Central memory CD8-positive, alpha-beta T cell (primary cell): Measurements from ENCODE around the gene METTL13.
"Not testable (repeated sequence)": the region's sequence is repeated elsewhere in the genome, so short reads cannot be mapped to it uniquely, and the experiment has no call there.

ENCODE experiments used
- ATAC-seq: fragments of 150-1000 bp; cut with Tn5 transposase; replicated peaks from 2 replicates; pipeline ENCODE4 v1.10.0; 2022; ENCODE audit warnings: mild to moderate bottlenecking, moderate FRiP score, moderate number of reproducible peaks; ENCODE audit not compliant: poor library complexity, severe bottlenecking; ENCODE audit errors: extremely low read depth
- DNase-seq, 2 donors: peaks; one replicate each; pipeline ENCODE4 v3.0.0; 2021; ENCODE audit warnings: low spot score in 2 of 2
- H3K27ac Mint-ChIP-seq: one replicate; pipeline ENCODE4 v1.8.0; 2022; ENCODE audit warnings: low read depth, mild to moderate bottlenecking, moderate library complexity, mixed read lengths
- H3K27me3 Mint-ChIP-seq: one replicate; pipeline ENCODE4 v1.8.0; 2022; ENCODE audit warnings: mixed read lengths
- H3K36me3 Mint-ChIP-seq: one replicate; pipeline ENCODE4 v1.8.0; 2022; ENCODE audit warnings: mild to moderate bottlenecking, moderate library complexity, mixed read lengths; ENCODE audit not compliant: insufficient read depth
- H3K4me1 Mint-ChIP-seq: one replicate; pipeline ENCODE4 v1.8.0; 2022; ENCODE audit warnings: mixed read lengths
- H3K4me3 Mint-ChIP-seq: one replicate; pipeline ENCODE4 v1.8.0; 2022; ENCODE audit warnings: mild to moderate bottlenecking, moderate library complexity, mixed read lengths
- H3K9me3 Mint-ChIP-seq: one replicate; pipeline ENCODE4 v1.8.0; 2022; ENCODE audit warnings: mixed read lengths

METTL13 gene

DNA sequence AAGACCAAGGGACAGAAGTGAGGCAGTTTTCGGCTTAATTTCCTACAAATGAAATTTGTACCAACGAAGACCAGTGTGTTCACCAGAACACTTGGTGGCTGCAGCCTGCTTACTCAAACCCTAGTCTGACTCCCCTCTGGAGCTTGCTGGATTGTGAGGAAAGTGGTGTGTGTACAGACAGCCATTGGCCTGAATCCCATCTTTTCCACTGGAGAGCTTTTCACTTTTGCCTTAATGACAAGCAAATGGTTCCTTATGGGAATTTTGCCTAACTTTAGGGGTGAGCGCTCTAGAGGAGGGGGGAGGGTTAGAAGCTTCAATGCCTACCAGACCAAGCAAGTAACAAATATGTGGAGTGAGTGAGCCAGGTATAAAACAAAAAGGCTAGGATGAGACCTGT lies 17.3 kb downstream of the METTL13 start:
- no peak for ATAC-seq
- DNase-seq, result no peak
- H3K4me1 Mint-ChIP-seq, result peaks cover 7% of the 10 kb centered on the region
- no peaks in the 10 kb centered on the region for H3K27me3 Mint-ChIP-seq
- no peak overlapping the region for H3K27ac Mint-ChIP-seq
- H3K9me3 Mint-ChIP-seq, result no peaks in the 10 kb centered on the region
- no peak overlapping the region for H3K4me3 Mint-ChIP-seq
- peaks cover 20% of the 10 kb centered on the region for H3K36me3 Mint-ChIP-seq

DNA sequence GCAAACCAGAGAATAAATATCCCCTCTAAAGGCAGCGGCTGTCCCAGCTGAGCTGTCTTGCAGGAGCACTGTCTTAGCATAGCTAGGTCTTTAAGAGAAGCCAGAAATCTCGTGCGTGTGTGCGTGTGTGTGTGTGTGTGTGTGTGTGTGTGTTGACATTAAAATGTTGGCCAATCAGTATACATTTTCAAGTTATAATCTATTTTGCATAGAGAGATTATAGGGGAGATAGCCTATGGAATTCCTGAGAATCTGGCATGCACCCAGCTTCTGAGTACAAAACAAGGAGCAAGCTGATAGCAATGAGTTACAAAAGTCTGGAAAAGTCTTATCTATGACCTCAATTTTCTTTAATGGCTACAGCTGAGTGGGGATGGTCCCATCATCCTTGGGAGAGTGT lies 17.7 kb downstream of the METTL13 start:
- H3K27ac Mint-ChIP-seq, result no peak overlapping the region
- H3K36me3 Mint-ChIP-seq, result peaks cover 17% of the 10 kb centered on the region

DNA sequence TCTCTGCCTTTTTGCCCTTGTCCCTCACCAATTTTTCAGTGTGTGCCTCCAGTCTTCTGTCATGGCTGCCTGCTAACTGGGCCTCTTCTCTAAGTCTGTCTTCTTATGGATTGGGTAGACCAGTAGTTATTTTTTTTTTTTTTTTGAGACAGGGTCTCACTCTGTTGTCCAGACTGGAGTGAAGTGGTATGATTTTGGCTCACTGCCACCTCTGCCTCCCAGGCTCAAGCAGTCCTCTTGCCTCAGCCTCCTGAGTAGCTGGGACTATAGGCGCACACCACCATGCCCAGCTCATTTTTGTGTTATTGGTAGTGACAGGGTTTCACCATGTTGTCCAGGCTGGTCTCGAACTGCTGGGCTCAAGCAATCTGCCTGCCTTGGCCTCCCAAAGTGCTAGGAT lies 18.2 kb downstream of the METTL13 start:
- not testable (repeated sequence) for H3K9me3 Mint-ChIP-seq, H3K4me1 Mint-ChIP-seq, H3K27me3 Mint-ChIP-seq, DNase-seq, ATAC-seq, H3K4me3 Mint-ChIP-seq, H3K27ac Mint-ChIP-seq
- peaks cover 11% of the 10 kb centered on the region for H3K36me3 Mint-ChIP-seq

More for the DNA sequence above, 17.7 kb downstream of the METTL13 start:
- ATAC-seq (no peak), DNase-seq (no peak)
- no peak overlapping the region for H3K4me3 Mint-ChIP-seq
- peaks cover 3% of the 10 kb centered on the region for H3K4me1 Mint-ChIP-seq
- no peaks in the 10 kb centered on the region for H3K27me3 Mint-ChIP-seq
- H3K9me3 Mint-ChIP-seq, result no peaks in the 10 kb centered on the region

DNA sequence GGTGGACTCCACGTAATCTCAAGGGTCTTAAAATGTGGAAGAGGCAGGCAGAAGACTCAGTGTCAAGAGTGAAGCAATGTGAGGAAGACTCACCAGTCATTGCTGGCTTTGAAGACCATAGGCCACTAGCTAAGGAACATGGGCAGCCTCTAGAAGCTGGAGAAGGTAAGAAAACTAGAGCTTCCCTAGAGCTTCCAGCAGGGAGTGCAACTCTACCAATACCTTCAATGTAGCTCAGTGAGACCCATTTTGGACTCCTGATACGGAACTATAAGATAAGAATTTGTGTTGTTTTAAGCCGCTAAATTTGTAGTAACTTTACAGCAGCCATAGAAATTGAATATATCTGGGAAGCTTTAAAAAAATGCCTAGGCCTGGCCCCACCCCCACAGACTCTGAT lies 18.9 kb downstream of the METTL13 start:
- H3K9me3 Mint-ChIP-seq, result no peaks in the 10 kb centered on the region
- H3K27me3 Mint-ChIP-seq, result no peaks in the 10 kb centered on the region
- no peak overlapping the region for H3K27ac Mint-ChIP-seq
- no peak for ATAC-seq
- peaks cover 11% of the 10 kb centered on the region for H3K36me3 Mint-ChIP-seq
- peaks cover 2% of the 10 kb centered on the region for H3K4me1 Mint-ChIP-seq
- no peak overlapping the region for H3K4me3 Mint-ChIP-seq
- no peak for DNase-seq

GRCh38 chr1:171800851-171801250 lies 19.4 kb downstream of the METTL13 start:
- ATAC-seq (no peak), DNase-seq (no peak)
- Mint-ChIP-seq H3K27me3 (no peaks in the 10 kb centered on the region), H3K9me3 (no peaks in the 10 kb centered on the region), H3K4me1 (peaks cover 7% of the 10 kb centered on the region), H3K4me3 (no peak overlapping the region), H3K27ac (no peak overlapping the region), H3K36me3 (peaks cover 10% of the 10 kb centered on the region)

- H3K9me3 Mint-ChIP-seq, result no peaks in the 10 kb centered on the region
- no peak overlapping the region for H3K27ac Mint-ChIP-seq
- no peak for DNase-seq
- H3K27me3 Mint-ChIP-seq, result no peaks in the 10 kb centered on the region
- ATAC-seq, result no peak
- H3K36me3 Mint-ChIP-seq, result peaks cover 6% of the 10 kb centered on the region
- H3K4me3 Mint-ChIP-seq, result no peak overlapping the region
- peaks cover 9% of the 10 kb centered on the region for H3K4me1 Mint-ChIP-seq
Observed at GRCh38 chr1:171801487-171801891, 20.0 kb downstream of the METTL13 start.

GRCh38 chr1:171802207-171802606 lies 20.7 kb downstream of the METTL13 start:
- Mint-ChIP-seq H3K4me1 (peaks cover 13% of the 10 kb centered on the region), H3K4me3 (no peak overlapping the region), H3K36me3 (peaks cover 3% of the 10 kb centered on the region), H3K9me3 (no peaks in the 10 kb centered on the region), H3K27me3 (no peaks in the 10 kb centered on the region), H3K27ac (no peak overlapping the region)
- DNase-seq (no peak), ATAC-seq (no peak)

- Mint-ChIP-seq H3K4me1 (peaks cover 13% of the 10 kb centered on the region), H3K4me3 (no peak overlapping the region), H3K27me3 (no peaks in the 10 kb centered on the region), H3K9me3 (no peaks in the 10 kb centered on the region), H3K36me3 (peaks cover 3% of the 10 kb centered on the region), H3K27ac (no peak overlapping the region)
- no peak for DNase-seq
- no peak for ATAC-seq
Observed at GRCh38 chr1:171803045-171803444, 21.6 kb downstream of the METTL13 start.

DNA sequence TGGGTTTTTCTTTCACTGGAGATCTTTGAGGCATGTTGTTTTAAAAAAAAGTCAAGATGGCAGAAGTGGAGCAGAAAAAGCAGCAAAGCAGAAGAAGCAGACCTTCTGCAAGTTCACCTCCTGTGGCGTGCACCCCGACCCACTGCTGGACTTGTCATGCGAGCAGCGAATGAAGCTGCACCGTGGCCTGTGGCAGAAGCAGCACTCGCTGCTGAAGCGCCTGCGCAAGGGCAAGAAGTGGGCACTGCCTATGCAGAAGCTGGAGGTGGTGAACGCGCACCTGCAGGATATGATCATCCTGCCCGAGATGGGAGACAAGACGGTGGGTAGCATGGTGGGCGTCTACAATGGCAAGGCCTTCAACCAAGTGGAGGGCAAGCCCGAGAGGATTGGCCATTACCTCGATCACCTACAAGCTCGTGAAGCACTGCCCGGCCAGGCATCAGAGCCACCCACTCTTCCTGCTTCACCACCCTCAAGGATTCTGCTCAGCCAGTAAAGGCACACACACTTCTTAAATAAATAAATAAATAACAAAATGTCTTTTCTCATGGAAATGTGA lies 22.1 kb downstream of the METTL13 start:
- Mint-ChIP-seq H3K4me3 (no peak overlapping the region), H3K27me3 (no peaks in the 10 kb centered on the region), H3K36me3 (peaks cover 3% of the 10 kb centered on the region), H3K27ac (no peak overlapping the region), H3K4me1 (peaks cover 13% of the 10 kb centered on the region), H3K9me3 (no peaks in the 10 kb centered on the region)
- no peak for ATAC-seq
- DNase-seq, result no peak

DNA sequence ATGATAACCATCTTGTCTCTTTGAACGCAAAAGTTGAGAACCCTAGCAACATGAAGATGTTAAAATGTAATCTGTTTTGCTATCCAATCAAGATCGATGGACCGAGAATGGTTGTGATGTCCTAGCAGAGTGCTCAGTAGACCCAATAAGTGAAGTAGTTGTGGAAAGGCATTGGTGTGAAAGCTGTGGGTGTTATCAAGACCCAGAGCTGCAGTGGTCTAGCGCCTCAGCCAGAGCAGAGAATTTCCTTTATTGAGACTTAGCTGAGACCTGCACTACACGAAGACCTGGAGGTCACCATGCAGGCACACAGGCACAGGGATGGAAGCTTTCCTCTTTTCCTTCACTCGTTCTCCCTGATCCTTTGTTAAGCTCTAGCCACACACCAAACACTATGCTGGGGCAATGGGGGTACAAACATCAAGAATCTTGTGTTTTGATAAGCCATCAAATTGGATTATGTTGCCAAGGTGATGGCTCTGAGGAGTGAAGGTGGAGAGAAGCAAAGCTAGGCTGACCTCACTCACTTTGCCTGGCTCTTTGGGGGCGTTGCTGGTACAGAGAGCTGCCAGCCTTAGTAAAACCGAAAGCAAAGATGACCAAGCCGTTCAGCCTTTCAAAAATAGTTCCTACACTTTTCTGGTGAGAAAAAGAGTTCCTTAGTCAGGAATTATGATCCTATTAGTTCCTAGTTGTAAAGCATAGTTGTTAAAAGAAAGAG lies 24.1 kb downstream of the METTL13 start:
- no peaks in the 10 kb centered on the region for H3K27me3 Mint-ChIP-seq
- peak; percentile 63 for ATAC-seq
- peaks cover 13% of the 10 kb centered on the region for H3K4me1 Mint-ChIP-seq
- no peaks in the 10 kb centered on the region for H3K36me3 Mint-ChIP-seq
- H3K27ac Mint-ChIP-seq, result peak overlapping the region; percentile 42
- no peak for DNase-seq
- peak overlapping the region; percentile 63 for H3K4me3 Mint-ChIP-seq
- H3K9me3 Mint-ChIP-seq, result no peaks in the 10 kb centered on the region

GRCh38 chr1:171807556-171807955 lies 26.1 kb downstream of the METTL13 start:
- no peaks in the 10 kb centered on the region for H3K36me3 Mint-ChIP-seq
- H3K4me1 Mint-ChIP-seq, result peaks cover 13% of the 10 kb centered on the region
- DNase-seq (no peak), ATAC-seq (no peak)
- no peaks in the 10 kb centered on the region for H3K27me3 Mint-ChIP-seq
- no peak overlapping the region for H3K27ac Mint-ChIP-seq
- no peaks in the 10 kb centered on the region for H3K9me3 Mint-ChIP-seq
- H3K4me3 Mint-ChIP-seq, result no peak overlapping the region

GRCh38 chr1:171809834-171810233 lies 28.4 kb downstream of the METTL13 start:
- H3K9me3 Mint-ChIP-seq, result no peaks in the 10 kb centered on the region
- no peak for DNase-seq
- H3K4me3 Mint-ChIP-seq, result no peak overlapping the region
- H3K27me3 Mint-ChIP-seq, result no peaks in the 10 kb centered on the region
- H3K36me3 Mint-ChIP-seq, result no peaks in the 10 kb centered on the region
- no peak for ATAC-seq
- H3K4me1 Mint-ChIP-seq, result peaks cover 13% of the 10 kb centered on the region
- no peak overlapping the region for H3K27ac Mint-ChIP-seq

- DNase-seq (no peak), ATAC-seq (no peak)
- Mint-ChIP-seq H3K27ac (no peak overlapping the region), H3K9me3 (no peaks in the 10 kb centered on the region), H3K4me1 (peaks cover 3% of the 10 kb centered on the region), H3K4me3 (no peak overlapping the region), H3K36me3 (no peaks in the 10 kb centered on the region), H3K27me3 (no peaks in the 10 kb centered on the region)
Observed at GRCh38 chr1:171811672-171812071, 30.2 kb downstream of the METTL13 start.
